ENCODE measurements around the gene ACADVL.
"Not testable (repeated sequence)": the region's sequence is repeated elsewhere in the genome, so short reads cannot be mapped to it uniquely, and the experiment has no call there.

Gene ACADVL

DNA sequence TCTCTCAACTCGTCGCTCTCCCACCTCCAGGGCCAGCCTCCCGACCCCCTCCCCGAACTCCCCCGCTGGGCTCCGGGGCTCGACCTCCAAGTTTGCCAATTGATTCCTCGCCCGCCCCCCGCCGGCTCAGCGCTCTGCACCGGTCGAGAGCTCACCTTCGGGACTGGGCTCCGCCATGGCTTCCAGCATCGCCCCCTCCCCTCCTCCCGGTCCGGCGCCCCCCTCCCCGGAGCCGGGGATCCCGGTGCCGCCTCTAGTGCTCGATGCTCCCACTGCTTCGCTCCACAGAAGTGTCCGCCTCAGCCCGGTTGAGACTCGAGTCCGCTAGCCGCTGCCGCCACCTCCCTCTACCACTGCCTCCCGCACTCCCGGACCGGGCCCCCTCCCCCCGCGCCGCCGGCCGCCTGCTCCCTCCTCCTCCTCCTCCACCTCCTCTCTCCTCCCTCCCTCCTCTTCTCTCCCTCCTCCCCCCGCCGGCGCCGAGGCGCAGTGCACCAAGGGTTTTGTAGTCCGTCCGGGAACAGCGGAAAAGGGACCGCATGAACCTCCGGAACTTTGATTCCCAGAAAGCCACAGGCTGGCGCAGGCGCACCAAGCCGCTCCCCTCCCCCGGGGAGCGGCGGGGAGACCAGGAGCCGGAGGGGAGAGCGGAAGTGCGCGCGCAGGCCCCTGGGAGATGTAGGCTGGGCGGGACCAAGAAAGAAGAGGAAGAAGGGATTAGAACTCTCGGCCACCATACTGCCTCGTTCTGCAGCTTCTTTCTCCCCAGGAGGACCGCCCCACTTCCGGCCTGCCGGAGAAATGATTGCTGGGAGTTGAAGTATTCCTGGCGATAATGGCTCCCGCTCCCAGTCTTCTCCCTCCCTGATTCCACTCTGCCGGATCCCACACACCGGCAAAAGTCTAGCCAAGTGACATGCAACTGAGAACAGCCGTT lies 19.6 kb downstream of the ACADVL start, which contains the start of gene PHF23:
Gene PHF23 (minus strand): TSS at position 367 of the 937 bp plus-strand sequence. CDS start 178 bp downstream, at position 189.
- CTCF ChIA-PET, result interaction anchor here (1.5 to 3.5 kb wide), 3 partner anchors 19 to 57 kb away, joined by 3 to 17 read pairs (median 10); partner anchors contain the start of genes ACADVL and DLG4
- H3K4me3 Mint-ChIP-seq, result peak within 1 kb of the TSS; percentile 94
- H3K9me3 Mint-ChIP-seq, result no peaks in the 10 kb centered on the region
- no peaks in the 10 kb centered on the region for H3K27me3 Mint-ChIP-seq
- H3K27ac Mint-ChIP-seq, result peak within 1 kb of the TSS; percentile 98
- DNase-seq, result peak; percentile 98
- peaks cover 66% of the 10 kb centered on the region for H3K4me1 Mint-ChIP-seq
- H3K36me3 Mint-ChIP-seq, result peaks cover 67% of the 10 kb centered on the region

DNA sequence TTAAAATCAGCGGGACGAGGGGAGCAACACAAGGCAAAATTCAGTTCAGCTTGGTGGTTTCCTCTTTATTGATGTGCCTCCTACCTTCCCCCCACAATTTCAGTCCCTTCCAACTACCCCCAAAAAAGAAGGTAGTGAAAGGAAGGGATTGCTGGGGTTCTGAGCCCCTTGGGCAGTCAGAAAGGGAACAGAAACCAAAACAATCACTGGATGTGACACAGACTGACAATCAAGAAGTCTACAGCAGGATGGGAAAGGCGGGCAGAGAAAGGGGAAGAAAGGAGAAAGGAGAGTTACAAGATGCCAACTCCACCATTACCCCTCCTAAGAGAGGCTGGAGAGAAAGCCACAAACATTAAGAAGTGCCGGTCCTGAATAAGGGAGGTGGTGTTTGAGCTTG lies 20.6 kb downstream of the ACADVL start:
- peaks cover 56% of the 10 kb centered on the region for H3K4me1 Mint-ChIP-seq
- no peaks in the 10 kb centered on the region for H3K9me3 Mint-ChIP-seq
- peak overlapping the region; percentile 94 for H3K4me3 Mint-ChIP-seq
- H3K36me3 Mint-ChIP-seq, result peaks cover 64% of the 10 kb centered on the region
- DNase-seq, result no peak
- H3K27ac Mint-ChIP-seq, result peak overlapping the region; percentile 98
- H3K27me3 Mint-ChIP-seq, result no peaks in the 10 kb centered on the region
- CTCF ChIA-PET, result interaction anchor here (3.5 kb wide), 1 partner anchor 20 kb away, joined by 17 read pairs; the partner anchor contains the start of genes ACADVL and DLG4

- Mint-ChIP-seq H3K4me3 (peak overlapping the region; percentile 94), H3K27ac (peak overlapping the region; percentile 98), H3K4me1 (peaks cover 48% of the 10 kb centered on the region), H3K36me3 (peaks cover 61% of the 10 kb centered on the region), H3K9me3 (no peaks in the 10 kb centered on the region), H3K27me3 (no peaks in the 10 kb centered on the region)
- DNase-seq, result no peak
- CTCF ChIA-PET, result interaction anchor here (3.5 kb wide), 1 partner anchor 21 kb away, joined by 17 read pairs; the partner anchor contains the start of genes ACADVL and DLG4
Measured at GRCh38 chr17:7241090-7241733, 21.5 kb downstream of the ACADVL start.

GRCh38 chr17:7241783-7242716 lies 22.3 kb downstream of the ACADVL start, which contains the start of gene GABARAP:
GABARAP (minus strand) TSS chr17:7242449; CDS start chr17:7242330, 119 bp downstream.
- peaks cover 44% of the 10 kb centered on the region for H3K4me1 Mint-ChIP-seq
- peak; percentile 93 for DNase-seq
- H3K9me3 Mint-ChIP-seq, result no peaks in the 10 kb centered on the region
- peak within 1 kb of the TSS; percentile 98 for H3K27ac Mint-ChIP-seq
- H3K4me3 Mint-ChIP-seq, result peak within 1 kb of the TSS; percentile 94
- CTCF ChIA-PET, result interaction anchor here (0.8 to 3.5 kb wide), 2 partner anchors 22 to 55 kb away, joined by 4 to 17 read pairs; partner anchors contain the start of genes ACADVL and DLG4
- H3K36me3 Mint-ChIP-seq, result peaks cover 60% of the 10 kb centered on the region
- H3K27me3 Mint-ChIP-seq, result no peaks in the 10 kb centered on the region

GRCh38 chr17:7242717-7243452 lies 23.1 kb downstream of the ACADVL start:
- Mint-ChIP-seq H3K4me3 (peak overlapping the region; percentile 94), H3K27me3 (no peaks in the 10 kb centered on the region), H3K27ac (peak overlapping the region; percentile 98), H3K4me1 (peaks cover 41% of the 10 kb centered on the region), H3K36me3 (peaks cover 58% of the 10 kb centered on the region), H3K9me3 (no peaks in the 10 kb centered on the region)
- CTCF ChIA-PET, result interaction anchor here (0.8 to 3.5 kb wide), 2 partner anchors 23 to 54 kb away, joined by 4 to 17 read pairs; partner anchors contain the start of genes ACADVL and DLG4
- peak; percentile 95 for DNase-seq

DNA sequence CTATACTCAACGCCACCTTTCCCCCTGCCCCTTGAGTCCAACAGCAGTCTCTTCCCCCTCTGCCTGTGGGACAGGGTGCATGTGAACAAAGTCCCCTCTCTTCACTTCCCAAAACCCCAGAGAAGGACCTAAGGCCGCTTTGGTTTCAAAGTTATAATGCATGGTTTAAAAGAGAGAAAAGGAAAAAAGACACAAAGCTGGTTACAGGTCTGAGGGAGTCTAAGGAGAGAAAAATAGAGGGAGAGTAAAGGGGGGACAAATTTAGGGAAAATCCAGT lies 23.7 kb downstream of the ACADVL start:
- peak overlapping the region; percentile 94 for H3K4me3 Mint-ChIP-seq
- no peaks in the 10 kb centered on the region for H3K9me3 Mint-ChIP-seq
- peaks cover 41% of the 10 kb centered on the region for H3K4me1 Mint-ChIP-seq
- no peaks in the 10 kb centered on the region for H3K27me3 Mint-ChIP-seq
- peaks cover 58% of the 10 kb centered on the region for H3K36me3 Mint-ChIP-seq
- DNase-seq, result no peak
- CTCF ChIA-PET, result no interaction called here
- H3K27ac Mint-ChIP-seq, result peak overlapping the region; percentile 87

DNA sequence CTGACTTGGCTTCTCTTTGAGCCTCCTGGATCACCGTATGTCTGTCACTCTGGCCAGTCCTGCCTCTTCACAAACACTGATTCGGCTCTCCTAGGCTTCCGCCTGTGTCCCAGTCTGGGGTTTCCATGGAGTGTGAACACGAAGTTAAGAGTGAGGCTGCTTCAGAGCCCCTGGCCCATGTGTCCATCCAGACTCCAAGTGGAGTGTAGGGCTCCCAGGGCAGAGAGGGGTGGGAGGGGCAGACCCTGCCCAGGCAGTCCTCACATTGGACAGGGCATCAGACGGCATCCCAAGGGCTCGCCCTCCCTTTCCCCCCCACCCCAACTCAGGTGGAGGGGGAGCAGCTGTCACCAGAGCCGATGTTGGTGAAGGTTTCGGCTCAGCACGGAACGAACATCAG lies 24.1 kb downstream of the ACADVL start:
- peaks cover 57% of the 10 kb centered on the region for H3K36me3 Mint-ChIP-seq

DNA sequence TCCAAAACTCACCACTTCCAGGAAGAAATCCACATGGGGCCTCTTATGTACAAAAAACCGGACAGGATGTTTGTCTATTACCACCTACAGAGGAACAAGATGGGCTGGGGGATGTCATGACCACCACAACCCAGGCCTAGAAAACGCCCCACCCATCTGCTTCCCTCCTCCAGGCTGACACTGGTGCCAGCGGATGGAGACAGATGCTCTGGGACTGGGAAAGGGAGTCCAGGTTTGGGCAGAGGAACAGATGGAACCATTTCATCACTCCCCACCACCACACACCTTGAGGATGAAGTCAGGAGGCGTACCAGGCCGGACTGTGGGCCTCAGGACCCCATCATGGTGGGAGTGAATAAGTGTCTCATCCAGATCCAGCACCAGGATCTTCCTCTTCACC lies 27.0 kb downstream of the ACADVL start:
- Mint-ChIP-seq H3K27ac (no peak overlapping the region), H3K36me3 (peaks cover 39% of the 10 kb centered on the region), H3K9me3 (no peaks in the 10 kb centered on the region), H3K27me3 (no peaks in the 10 kb centered on the region), H3K4me1 (peaks cover 45% of the 10 kb centered on the region), H3K4me3 (no peak overlapping the region)
- CTCF ChIA-PET, result no interaction called here
- no peak for DNase-seq

More for the DNA sequence above, 24.1 kb downstream of the ACADVL start:
- DNase-seq, H3K9me3 Mint-ChIP-seq, CTCF ChIA-PET, H3K27me3 Mint-ChIP-seq: not testable (repeated sequence)
- H3K27ac Mint-ChIP-seq, result peak overlapping the region; percentile 68
- peaks cover 46% of the 10 kb centered on the region for H3K4me1 Mint-ChIP-seq
- H3K4me3 Mint-ChIP-seq, result peak overlapping the region; percentile 94

DNA sequence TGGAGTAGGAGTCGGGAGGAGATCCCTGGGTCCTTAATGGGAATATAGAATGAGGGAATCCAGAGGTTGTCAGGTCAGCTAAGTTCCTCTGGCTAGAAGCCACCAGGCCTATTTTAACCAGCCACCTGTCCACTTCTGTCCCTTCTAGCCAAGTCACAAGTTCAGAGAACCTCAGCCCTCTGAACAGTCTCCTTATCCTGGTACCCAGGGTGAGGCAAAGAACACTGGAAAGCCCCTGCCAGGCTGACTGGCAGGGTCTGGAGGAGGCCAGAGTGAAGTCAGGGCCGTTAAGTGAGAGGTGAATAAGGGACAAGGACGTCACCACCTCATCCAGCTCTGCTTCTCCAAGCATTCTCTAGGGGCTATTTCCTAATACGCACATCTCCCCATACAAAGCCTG lies 29.1 kb downstream of the ACADVL start:
- peaks cover 45% of the 10 kb centered on the region for H3K4me1 Mint-ChIP-seq
- no peak for DNase-seq
- no peaks in the 10 kb centered on the region for H3K9me3 Mint-ChIP-seq
- no peak overlapping the region for H3K27ac Mint-ChIP-seq
- peaks cover 33% of the 10 kb centered on the region for H3K36me3 Mint-ChIP-seq
- H3K4me3 Mint-ChIP-seq, result no peak overlapping the region
- CTCF ChIA-PET, result no interaction called here
- no peaks in the 10 kb centered on the region for H3K27me3 Mint-ChIP-seq

DNA sequence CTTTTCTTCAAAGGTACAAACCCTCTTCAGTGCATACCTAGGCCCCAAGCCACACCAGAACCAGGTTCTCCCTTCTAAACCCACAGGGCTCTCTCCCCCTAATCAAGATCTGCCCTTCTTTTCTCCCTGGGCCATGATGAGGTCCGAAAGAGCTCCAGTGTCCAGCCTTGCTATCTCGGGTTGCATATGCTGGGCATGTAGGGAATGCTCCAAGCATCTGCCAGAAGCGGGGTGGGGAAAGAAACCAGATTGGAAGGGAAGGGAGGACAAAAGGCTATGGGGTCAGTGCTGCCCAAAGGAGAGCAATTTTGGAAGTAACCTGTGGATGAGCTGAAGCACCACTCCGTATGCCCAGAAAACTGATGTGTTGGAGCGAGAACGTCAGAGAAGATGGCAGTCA lies 29.5 kb downstream of the ACADVL start:
- Mint-ChIP-seq H3K9me3 (no peaks in the 10 kb centered on the region), H3K4me3 (peak overlapping the region; percentile 84), H3K4me1 (peaks cover 49% of the 10 kb centered on the region), H3K27ac (peak overlapping the region; percentile 17), H3K27me3 (no peaks in the 10 kb centered on the region), H3K36me3 (peaks cover 34% of the 10 kb centered on the region)
- DNase-seq, result no peak
- CTCF ChIA-PET, result no interaction called here

DNA sequence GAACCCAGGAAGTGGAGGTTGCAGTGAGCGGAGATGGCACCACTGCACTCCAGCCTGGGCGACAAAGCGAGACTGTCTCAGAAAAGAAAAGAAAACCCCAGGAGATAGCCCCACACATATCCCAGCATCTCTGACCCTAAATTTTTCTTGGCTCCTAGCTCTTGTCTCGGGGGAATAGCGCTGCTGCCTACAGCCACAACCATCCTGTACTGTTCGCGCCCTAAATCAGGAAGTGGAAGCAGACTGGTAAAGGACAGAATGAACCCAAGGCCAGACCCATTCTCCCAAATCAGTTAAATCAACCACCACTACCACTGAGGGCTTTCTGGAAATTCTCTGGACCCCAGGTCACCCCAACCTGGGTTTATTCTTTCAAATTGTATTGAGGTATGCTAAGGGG lies 30.1 kb downstream of the ACADVL start:
- H3K4me3 Mint-ChIP-seq, result peak overlapping the region; percentile 84
- peaks cover 53% of the 10 kb centered on the region for H3K4me1 Mint-ChIP-seq
- H3K36me3 Mint-ChIP-seq, result peaks cover 33% of the 10 kb centered on the region
- CTCF ChIA-PET, result no interaction called here
- no peaks in the 10 kb centered on the region for H3K9me3 Mint-ChIP-seq
- peak overlapping the region; percentile 88 for H3K27ac Mint-ChIP-seq
- DNase-seq, result no peak
- H3K27me3 Mint-ChIP-seq, result no peaks in the 10 kb centered on the region

GRCh38 chr17:7250695-7251627 lies 31.2 kb downstream of the ACADVL start:
- no peak for DNase-seq
- no peaks in the 10 kb centered on the region for H3K27me3 Mint-ChIP-seq
- H3K36me3 Mint-ChIP-seq, result peaks cover 35% of the 10 kb centered on the region
- peak overlapping the region; percentile 84 for H3K4me3 Mint-ChIP-seq
- CTCF ChIA-PET, result no interaction called here
- peaks cover 54% of the 10 kb centered on the region for H3K4me1 Mint-ChIP-seq
- H3K27ac Mint-ChIP-seq, result peak overlapping the region; percentile 99
- H3K9me3 Mint-ChIP-seq, result no peaks in the 10 kb centered on the region

Measured in activated naive CD4-positive, alpha-beta T cell treated with anti-CD3 and anti-CD28 coated beads, Interleukin-2, amount 10 ng/mL, durations not matched to agents 7 days and 5 days (primary cell).